GM18517 (cell line): ENCODE measurements around the gene LIPC.

ENCODE experiments used
- ATAC-seq: cut with Tn5 transposase; IDR thresholded peaks from one replicate; pipeline ENCODE4 v1.9.1; 2021; ENCODE audit warnings: mild to moderate bottlenecking, moderate library complexity; ENCODE audit not compliant: unreplicated experiment

Gene LIPC

GRCh38 chr15:58512522-58512921 is 80.7 kb downstream of the LIPC start:
- no peak for ATAC-seq

DNA sequence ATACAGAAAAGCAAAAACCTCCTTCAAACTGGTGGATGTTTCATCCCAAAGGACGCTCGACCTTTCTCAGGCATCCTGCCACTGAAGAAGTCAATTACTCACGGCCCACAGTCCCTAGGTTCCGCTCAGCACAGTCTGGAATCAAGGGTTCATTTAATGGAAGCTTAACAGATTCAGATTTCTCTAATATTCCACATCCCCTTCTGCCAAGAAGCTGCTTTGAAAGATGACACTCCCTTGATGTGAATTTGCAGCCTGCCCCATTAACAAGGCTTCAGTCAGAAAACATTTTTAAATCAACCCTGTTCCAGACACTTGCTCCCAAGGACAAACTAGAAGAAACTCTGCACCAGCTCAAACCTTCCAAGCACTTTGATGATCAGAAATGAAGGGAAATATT is 81.2 kb downstream of the LIPC start:
- ATAC-seq = no peak

DNA sequence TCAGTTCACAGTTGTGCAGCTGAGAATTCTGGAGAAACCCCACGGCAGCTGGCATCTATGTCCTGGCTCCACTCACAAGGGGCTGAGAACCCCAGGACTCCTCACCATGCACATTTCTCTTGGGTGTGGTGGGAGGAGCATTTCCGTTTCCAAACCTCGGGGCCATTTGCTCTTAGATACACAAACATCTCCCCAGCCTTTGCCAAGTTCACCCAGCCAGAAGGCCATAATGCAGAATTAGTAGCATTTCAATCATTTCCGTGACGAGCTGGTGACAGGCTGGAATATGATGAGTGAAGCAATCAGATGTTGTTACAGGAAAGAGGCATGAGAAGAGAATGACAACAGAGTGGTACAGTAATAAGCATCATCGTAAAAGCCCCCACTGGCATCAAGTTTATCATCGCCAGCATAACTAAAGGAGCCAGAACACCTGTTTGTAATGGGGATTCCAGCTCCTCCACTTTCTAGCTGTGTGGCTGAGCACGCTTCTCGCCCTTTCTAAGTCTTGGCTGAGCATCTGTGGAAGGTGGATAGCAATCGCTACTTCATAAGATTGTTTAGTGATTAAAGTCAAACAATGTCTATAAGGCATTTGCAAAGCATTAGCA is 82.0 kb downstream of the LIPC start:
- no peak for ATAC-seq

GRCh38 chr15:58515807-58516206 is 84.0 kb downstream of the LIPC start:
- ATAC-seq = no peak

DNA sequence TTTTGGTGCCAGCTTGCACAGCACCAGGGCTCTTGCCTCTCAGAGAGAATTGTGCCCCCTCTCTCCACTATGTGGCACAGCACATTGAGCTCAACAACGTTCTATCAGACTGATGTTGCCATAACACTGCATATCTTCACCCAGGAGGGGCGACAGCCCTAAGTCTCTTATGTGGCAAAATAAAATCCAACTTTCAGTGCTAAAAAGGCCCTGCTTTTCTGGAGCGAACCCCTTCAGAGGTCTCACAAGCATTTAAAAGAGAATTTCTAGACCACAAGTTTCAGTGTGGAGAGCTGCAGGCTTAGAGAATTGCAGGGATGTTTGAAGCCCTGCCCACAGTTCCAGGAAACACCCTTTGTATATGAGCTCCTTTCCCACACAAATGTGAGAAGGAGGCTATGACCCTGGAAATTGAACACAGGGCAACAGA is 85.5 kb downstream of the LIPC start:
- no peak for ATAC-seq

DNA sequence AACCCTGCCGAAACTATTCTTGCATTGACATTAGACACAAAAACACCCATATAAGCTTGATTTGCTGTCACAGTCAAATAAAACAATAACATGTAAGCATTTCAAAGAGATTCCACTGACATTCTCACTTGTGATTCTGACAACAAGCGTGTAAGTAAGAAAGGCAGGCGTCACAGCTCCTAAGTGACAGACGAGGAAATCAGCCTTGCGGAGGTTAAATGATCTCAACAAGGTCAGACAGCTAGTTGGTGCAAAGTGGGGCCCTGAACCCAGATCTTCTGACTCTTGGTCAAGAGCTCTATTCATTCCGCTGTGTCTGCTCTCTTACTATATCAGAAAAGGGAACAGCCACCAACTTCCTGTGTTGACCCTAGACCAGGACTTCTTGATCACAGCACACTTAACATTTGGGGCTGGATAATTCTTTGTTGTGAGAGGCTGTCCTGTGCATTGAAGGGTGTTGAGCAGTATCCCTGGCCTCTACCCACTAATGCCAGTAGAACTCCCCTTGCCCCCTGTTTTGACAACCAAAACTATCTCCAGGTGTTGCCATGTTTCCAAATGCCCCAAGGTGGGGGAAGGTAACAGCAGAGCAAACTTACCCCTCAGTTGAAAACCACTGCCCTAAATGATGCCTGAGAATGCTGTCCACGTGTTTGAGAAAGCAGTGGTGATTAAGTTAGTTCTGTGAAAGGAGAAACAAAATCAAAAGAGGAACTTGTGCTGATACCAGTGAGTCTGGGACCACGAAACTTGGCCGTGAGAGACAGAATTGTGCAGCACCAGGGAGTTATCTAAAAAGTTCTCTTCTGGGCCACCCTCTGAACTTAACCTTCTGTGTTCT is 86.1 kb downstream of the LIPC start:
- ATAC-seq = peak; percentile 68

DNA sequence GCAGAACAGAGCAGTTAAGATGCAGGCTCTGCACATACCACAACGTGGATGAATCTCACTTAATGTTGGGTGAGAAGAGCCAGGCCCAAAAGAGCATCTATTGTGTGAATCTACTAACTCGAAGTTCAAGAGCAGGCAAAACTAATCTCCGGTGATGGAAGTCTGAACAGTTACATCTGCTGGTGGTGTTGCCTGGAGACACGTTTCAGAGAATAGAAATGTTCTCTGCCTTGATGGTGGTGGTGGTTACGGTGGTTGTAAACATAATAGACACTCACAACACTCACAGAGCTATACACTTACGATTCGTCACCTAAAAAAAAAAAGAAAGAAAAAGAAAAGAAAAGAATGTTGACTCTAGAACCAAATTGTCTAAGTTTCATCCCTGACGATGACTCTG is 86.8 kb downstream of the LIPC start:
- peak; percentile 12 for ATAC-seq

GRCh38 chr15:58519516-58519915 is 87.7 kb downstream of the LIPC start:
- no peak for ATAC-seq

- no peak for ATAC-seq
These were observed 88.7 kb downstream of the LIPC start for GRCh38 chr15:58520464-58520863.

DNA sequence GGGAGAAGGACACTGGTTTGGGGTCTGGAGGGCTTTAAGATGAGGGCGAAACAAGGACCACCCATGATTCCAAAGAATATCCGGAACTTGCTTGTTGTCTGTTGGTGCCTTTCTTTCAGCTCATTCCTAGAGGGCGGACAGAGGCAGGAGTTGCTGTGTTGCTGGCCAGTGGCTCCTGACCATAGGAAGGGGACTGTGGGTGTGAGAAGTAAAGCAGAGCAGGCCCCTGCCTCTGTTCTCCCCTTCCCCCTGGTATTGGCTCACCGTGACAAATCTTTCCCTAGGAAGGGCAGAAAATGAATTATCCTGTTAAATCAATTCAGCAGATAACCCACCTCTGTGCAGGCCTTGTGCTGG is 89.1 kb downstream of the LIPC start:
- ATAC-seq = no peak

DNA sequence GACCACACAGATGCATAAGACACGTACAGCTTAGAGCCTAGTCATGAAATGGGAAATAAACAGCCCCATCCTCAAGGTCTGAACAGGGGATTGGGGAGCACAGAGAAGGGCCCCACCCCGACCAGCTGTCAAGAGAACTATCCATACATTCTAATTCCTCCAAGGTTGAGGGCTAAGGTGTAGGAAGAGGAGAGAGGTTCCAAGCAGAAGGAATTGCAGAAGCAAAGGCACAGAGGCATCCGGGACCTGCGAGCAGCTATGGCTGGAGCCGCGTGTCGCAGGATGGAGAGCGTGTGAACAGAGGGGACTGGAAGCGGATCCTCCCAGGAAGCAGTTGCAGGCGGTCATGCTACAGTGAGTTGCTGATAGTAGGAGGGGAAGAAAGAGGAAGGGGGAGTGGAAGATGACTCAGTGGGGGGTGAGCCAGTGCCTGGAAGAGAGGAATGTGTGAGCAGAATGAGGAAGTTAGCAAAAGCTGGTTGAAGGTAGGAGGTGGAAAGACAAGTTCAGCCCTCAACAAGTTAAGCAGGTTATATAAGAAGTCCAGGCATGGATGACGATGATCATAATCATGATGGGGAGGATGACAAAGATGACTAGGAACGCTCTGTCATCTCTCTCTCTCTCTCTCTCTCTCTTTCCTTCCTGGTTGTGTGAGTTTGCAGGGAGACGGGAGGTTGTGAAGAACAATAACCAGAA is 89.7 kb downstream of the LIPC start:
- no peak for ATAC-seq

DNA sequence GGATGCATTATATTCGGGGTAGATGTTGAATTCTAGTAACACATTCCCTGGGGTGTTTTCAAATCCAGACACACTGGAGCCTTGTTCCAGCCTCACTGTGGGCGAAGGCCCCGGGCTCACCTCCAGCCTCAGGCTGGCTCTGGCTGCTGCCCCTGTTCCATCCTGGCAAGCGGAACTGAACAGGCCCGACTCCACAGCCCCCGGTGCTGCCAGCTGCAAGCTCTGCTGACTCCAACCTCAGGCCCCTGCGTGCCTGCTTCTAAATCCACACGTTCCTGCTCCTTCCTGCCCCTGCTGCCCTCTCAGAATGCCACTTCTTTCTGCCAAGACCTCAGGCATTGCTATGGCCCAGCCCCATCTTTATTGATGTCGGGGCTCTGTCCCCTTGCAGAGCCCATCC is 90.6 kb downstream of the LIPC start:
- ATAC-seq = no peak

DNA sequence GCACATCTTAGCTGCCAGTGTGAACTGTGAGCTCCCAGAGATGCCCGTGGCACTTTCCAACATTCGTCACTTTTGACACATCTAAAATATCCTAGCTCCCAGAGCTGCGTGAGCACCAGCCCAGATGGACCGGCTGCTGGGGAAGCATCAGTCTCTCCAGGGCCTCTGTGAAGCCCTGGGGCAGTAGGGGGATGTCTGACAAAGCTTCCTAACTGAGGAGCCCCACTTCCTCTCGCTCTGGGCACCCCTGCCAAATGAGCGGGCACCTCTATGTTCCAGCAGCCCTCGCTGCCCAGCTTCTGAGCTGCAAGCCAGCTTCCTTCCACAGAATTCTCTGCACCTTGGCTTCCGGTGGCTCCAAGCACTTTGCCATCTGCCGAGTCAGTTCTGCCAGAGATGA is 91.1 kb downstream of the LIPC start:
- ATAC-seq = no peak

GRCh38 chr15:58523634-58524033 is 91.8 kb downstream of the LIPC start:
- ATAC-seq = no peak

- no peak for ATAC-seq
These were observed 92.5 kb downstream of the LIPC start for GRCh38 chr15:58524247-58524646.

DNA sequence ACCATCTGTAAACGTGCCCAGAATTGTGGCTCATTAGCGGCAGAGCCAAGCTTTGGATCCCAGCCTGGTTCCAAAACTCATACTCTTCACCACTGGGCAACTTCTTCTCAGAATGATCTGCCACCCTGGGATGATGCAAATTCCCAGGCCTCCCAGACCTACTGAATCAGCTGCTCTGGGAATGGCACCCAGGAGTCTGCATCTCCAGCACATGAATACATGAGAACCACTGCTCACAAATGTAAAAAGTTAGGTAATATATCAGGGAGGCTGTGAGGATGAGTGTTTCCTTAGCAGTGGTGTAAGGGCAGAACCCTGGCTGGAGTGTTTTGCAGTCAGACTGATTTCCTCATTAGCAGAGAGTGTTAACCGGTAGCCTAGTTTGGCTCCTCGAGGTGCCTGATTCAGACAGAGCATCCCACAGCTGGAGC is 94.2 kb downstream of the LIPC start:
- ATAC-seq = no peak

DNA sequence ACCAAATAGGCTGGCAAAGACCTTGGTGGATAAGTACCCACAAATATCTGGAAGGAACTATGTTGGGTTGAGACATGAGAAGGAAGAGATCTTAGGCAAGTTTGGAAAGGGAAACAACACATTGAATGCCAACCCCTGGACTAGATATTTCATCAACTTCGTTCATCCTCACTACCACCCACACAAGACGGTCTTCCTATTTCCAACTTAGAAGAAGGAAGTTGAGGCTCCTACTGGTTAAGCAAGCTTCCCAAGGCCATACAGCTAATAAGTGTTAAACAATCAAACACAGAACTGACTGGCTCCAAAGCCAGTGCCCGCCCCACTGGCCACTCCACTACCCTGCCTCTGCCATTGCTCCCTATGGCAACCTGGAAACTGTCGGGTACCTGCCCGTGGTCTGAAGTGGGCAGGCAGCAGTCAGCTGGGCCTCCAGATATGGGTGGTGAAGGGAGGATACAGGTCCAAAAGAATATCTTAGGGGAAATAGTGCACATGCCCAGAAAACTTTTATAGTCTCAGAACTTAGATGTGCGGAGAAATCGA is 94.9 kb downstream of the LIPC start:
- no peak for ATAC-seq

DNA sequence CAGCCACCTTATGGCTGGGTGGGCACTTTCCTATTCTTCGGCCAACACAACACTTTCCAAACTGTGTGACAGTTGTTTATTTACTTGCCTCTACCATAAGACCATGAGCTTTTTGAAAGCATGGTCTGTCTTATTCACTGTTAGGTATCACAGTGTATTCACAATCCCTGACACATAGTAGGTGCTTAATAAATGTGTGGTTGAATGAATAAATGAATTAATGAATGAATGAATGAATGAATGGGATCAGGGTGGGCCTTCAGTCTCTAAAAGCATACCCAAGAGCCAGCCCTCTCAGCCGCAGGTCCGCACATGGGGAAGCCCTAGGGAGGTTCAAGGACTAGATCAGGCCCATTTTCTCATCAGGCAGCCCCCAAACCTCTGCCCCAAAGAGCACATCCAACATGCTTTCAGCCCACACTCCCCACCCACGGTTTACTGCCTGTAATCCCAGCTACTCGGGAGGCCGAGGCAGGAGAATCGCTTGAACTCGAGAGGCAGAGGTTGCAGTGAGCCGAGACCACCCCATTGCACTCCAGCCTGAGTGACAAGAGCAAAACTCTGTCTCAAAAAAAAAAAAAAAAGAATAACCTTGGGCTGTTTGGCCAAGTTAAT is 95.9 kb downstream of the LIPC start:
- ATAC-seq = no peak

DNA sequence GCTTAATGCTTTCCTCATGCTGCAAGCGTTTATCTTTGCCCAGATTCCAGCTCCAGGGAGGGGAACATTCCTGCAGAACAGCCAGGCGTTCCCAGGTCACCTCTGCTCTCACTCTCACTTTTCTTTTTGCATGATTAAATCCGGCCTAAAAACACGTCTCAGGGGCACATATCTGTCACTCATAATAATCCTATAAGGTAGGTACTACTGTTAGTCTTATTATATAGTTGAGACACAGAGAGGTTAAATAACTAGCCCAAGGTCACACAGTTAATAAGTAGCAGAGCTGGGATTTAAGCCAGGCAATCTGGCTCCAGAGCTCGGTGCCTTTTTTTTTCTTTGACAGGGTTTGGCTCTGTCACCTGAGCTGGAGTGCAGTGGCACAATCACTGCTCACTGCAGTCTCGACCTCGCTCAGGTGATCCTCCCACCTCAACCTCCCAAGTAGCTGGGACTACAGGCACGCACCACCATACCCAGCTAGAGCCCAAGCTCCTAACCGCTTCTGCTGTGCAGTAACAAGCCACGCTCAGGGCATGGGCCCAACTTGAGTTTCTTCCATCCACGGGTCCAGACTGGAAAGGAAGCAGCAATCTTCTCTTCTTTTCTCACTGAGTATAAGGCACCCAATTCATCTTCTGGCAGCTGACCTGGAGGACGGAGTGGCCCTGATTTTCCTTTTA is 96.5 kb downstream of the LIPC start:
- ATAC-seq = no peak

GRCh38 chr15:58529041-58529440 is 97.2 kb downstream of the LIPC start:
- no peak for ATAC-seq
